NCI-H526 treated with DMSO at 0.1 percent for 48 hours (cell line): ENCODE data around the gene RAB27B.

Experiments
- DNase-seq: peaks from one replicate; lab custom pipeline; 2025; lab: John Stamatoyannopoulos, UW

RAB27B gene

DNA sequence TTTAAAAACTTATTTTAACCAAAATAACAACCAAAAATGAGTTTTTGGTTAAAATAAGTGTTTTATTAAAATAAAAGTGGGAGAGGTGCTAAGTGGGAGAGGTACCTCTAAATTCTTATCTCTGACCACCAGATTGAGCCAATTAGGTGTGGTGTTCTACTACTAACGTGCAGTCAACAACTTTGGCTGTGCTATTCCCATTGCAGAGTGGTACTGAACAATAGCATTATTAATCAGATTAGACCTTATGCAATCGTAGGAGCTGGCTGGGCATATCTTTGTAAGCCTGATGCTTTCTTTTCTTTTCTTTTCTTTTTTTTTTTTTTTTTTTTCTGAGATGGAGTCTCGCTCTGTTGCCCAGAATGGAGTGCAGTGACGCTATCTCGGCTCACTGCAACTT, 38.9 kb downstream of the RAB27B start:
- DNase-seq = no peak

DNA sequence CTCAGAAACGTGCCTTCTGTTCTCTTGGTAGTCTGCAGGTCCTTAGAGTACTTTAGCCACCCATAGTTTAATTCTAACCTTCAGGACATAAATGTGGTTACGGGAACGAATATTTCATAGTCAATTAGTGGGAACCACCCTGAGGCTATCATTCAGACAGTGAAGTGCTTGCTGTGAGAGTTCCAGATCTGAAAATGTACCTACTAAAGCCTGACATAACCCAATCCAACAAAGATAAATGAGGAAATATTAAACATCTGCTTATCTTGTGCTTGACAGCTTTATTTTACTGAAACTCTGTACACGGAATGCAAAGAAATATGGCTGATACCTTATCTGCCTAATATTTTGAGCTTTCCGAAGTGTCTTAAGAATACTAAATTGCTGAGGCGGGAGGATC, 43.0 kb downstream of the RAB27B start:
- DNase-seq = no peak

DNA sequence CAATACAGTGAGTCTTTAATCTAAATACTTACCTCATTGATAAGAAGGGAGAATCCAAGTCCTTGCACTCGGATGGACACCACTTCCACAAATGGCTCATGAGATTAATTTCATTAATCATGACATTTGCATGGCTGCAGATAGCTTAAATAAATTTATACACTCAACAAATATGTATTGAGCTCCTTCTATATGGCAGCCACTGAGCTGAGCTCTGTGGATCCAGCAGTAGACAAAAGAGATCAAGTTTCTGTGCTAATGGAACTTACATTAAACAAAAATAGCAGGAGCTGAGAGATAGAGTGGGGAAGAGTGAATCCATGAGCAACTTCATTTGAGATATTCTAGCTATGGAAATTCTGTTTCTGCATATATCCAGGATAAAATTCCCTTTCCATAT, 44.4 kb downstream of the RAB27B start:
- no peak for DNase-seq

DNA sequence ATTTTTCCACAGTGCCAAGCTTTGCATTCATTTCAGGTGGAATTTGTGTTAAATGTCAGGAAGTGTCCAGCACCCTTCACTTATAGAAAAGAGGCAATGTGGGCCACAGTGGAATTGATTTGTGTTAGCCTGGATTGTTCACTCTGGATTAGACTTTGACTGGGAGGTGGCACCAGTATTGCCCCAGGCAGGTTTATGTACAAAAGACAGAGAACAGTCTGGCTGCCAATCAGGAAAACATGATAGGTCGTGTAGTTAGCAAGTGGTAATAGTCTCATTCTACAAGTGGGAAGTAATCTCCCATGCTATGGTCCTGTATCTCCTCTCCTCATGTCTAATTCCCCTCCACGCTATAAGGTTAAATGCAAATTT, 45.6 kb downstream of the RAB27B start:
- no peak for DNase-seq

DNA sequence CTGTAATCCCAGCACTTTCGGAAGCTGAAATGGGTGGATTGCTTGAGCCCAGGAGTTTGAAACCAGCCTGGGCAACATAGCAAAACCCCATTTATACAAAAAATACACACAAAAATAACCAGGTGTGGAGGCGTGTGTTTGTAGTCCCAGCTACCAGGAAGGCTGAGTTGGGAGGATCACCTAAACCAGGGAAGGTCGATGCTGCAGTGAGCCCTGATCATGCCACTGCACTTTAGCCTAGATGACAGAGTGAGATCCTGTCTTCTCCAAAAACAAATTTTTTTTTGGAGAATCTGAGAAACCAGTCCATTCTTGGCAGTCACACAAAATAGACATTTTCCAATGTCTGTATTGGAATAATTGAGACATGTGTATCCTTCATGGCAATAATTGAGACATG, 46.8 kb downstream of the RAB27B start:
- DNase-seq = no peak

DNA sequence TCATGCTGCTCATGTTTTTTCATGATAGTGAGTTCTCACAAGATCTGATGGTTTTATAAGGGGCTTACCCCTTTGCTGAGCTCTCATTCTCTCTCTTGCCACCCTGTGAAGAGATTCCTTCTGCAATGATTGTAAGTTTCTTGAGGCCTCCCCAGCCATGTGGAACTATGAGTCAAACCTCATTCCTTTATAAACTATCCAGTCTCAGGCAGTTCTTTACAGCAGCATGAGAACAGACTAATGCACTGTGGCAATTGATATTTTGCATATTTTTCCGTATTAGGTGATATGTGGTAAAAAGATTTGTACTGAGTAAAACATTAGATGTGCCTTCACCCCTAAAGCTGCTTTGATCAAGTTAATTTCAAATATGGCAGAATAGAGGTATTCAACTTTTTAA, 48.8 kb downstream of the RAB27B start:
- no peak for DNase-seq

DNA sequence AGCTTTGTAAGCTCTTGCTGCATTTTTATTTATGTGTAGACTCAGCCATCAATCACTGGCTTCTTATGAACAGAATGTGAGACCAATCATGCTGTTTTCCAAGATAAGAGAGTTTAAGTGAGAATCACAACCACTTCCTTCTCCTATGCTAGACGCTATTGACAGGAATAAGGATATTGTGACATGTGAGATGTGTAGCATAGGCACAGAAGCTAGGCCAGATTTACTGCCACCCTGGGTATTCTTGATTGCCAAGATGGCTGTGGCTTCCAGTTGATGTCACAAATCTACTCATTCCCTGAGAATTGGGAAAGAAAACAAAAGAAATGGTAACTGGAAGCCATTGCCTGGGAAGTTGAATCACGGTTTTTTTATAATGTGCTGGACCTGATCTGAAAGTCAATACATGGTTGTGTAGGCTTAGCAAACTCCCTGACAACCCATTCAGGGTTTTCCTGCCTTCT, 49.9 kb downstream of the RAB27B start:
- DNase-seq = no peak

DNA sequence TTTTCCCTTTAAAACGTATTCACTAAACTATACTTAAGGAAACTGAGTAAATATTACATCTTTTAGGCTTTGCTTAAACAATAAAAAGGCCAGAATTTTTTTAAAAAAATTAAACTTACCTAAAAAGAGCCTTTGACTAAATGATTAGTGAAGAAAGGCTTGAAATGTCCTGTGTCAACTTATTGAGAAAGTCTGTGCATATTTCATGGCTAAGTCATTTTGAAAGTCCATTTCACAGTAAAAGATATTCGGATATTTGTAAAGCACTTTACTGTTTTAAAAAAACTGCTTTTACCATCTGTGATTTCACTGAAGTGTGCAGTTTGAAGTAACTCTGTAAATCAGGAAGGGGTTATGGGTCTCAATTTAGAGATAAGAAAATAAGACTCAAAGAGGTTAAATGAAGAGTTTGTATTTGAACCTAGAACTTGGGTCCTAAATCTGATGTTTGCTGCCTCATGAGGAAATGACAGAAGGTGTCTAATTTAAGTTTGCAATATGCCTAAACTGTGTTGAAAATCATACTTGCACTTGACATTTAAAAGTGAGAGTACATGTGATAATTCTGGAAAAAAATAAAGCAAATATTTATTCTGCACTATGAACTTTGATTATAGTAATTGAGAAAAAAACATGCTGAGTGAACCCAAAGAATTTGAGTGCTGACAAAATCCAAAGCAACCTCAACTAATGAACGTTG, 50.5 kb downstream of the RAB27B start:
- no peak for DNase-seq

DNA sequence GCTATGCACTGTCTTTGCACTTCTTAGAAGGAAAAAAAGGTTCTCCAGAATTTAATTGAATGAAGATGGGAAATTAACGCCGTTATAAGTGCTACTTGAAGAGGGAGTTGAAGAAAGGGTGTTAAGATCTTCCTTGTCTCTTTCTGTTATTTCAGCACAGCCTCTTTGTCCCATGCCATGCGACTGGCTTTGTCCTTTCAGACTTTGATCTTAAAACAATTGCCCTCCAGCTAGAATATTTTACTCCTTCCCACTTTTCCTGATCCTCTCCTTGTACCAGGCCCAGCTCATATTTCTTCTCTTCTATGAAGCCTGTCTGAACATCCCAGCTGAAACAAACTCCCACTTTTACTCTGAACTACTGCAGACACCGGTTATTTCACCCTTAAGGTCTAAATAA, 51.4 kb downstream of the RAB27B start:
- no peak for DNase-seq

DNA sequence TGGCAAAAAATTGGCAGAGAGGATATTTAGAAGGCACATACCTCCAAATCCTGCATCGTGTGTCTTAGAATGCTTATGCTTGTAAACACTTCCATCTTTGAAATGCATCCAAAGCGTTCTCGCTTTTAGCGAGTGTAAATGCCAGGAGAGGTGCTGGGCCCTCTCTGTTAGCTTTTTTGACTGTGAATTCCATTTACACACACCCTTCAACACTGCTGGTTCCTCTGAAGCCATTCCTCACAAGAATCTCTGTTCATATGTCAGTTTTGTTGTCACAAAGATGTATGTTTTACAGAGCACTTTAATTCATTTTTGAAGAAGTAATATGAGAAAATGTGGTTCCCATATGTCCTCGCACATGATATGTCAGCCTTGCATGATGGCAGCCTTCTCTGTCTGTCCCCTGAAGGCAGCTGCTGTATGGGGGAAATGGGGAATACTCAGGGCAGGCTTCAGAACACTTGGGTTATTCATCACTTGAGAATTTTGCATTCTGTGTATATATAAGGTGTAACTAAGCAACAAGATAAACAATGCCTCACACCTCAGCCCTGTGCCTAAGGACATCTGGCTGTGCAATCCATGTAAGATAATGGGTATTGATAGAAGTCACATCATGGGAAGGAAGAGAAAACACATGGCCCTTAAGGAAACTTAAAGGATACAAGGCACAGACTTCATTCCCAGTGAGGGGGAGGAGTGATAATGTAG, 52.3 kb downstream of the RAB27B start:
- DNase-seq = peak; percentile 1

DNA sequence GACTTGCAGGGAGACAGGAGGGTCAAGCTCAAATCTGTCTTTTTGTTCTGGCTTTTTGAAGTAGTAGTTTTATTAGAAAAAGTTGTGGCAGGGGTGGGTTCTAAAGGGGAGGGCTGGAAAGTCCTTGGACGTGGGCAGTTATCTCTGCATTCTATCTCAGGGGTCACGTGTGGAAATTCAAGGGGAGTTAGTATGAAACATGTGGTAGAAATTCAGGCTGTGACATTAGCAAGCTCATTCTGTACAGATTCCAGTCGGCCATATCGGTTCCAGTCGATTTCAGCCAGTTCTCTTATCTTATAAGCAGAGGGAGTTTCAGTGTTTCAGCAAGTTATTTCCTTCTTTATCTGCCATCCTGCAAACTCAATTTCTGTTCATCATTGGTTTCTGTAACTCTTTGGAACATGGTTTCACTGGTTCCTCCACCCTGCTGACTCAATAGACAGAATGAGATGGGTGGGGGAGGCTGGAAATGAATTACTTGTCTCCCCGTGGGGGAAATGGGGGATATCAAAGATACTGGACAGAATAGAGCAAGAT, 53.0 kb downstream of the RAB27B start:
- no peak for DNase-seq

DNA sequence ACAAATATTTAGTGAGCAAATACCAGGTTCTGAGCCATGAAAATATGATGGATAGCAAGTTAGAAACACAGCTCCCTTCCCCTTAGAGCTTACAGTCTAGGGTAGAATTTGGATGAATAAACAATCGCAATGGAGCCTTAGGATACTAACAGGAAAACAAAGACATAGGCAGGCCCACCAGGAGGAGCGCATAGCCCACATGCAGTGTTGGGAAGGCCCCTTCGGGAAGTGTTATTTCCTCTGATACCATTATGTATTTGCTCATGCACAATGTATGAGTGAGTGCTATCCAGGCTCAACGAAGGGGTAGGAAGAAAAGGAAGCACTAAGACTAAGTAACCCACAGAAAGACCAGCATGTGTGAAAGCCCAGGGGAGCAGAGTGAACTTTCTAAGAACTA, 54.0 kb downstream of the RAB27B start:
- DNase-seq = no peak

DNA sequence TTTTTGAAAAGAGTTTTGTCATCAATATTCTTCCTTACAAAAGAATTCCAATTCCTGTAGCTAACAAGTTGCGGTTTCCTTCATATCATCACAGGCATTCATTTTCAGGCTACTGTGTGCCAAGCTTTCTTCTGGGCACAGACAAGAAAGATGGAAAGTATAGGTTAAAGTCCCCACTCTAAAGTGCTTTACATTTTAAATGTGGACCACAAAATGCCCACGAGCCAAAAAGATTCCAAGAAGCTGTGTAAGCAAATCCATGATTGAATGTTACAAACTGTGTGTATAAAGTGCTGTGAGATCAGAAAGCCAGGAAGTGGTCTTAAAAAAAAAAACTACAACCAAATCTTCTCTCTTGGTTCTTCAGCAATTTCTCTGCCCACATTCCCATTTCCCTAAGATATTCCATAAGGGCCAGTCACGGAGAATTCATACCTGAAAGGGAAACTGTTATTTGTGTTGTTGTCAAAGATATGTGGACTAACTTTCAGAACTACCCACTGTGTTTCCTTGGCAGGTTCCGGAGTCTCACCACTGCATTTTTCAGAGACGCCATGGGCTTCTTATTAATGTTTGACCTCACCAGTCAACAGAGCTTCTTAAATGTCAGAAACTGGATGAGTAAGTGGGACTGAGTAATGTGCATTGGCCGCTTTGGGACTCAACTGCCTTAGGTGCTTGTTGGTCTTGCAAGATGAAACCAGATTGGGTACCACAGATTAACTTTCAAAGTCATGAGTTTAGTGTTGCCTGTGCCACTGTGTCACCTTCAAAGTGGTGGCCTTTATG, 55.7 kb downstream of the RAB27B start:
- no peak for DNase-seq

DNA sequence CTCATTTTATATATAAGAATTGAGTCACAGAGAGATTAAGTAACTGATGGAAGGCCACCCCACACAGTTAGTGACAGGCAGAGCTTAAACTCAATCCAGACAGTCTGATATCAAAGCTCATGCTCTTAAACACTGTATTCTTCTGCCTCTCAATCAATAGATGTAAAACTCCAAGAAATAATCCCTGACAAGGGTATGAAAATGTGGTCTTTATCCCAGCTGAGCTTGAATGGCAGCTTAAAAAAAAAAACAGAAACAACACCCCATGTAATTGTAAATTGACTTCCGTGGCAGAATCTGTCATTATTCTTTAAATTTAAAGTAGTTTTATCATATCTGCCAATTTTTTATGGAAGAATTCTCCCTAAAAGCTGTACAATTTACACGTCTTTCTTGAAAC, 60.1 kb downstream of the RAB27B start:
- DNase-seq = no peak

DNA sequence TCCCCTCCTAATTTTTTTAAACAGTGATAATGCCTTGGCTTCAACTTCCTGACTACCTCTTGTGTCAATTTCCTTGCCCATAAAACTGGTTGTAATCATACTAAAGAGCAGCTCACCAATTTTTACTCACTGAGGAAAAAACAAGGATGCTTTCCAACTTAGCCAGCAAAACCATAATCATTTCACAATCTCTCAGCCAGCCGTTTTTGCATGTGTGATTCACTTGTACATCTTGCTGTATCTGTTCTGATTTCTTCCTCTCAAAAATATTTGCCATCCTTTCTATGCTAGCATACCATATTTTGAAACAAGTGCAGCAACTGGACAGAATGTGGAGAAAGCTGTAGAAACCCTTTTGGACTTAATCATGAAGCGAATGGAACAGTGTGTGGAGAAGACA, 60.7 kb downstream of the RAB27B start:
- DNase-seq = no peak

DNA sequence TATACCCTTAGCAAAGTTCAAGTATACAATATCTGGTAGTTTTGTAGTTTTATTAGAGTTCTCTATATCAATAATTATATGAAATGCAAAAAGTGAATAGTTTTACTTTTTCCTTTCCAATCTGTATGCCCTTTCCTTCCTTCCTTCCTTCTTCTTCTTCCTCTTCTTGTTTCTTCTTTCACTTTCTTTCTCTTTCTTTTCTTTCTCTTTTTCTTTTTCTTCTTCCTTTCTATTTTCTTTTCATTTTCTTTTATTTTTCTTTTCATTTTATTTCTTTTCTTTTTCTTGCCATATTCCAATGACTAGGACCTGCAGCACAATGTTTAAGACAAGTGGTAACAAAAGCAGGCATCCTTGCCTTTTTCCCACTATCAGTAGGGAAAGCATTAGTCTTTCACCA, 71.2 kb downstream of the RAB27B start:
- no peak for DNase-seq

DNA sequence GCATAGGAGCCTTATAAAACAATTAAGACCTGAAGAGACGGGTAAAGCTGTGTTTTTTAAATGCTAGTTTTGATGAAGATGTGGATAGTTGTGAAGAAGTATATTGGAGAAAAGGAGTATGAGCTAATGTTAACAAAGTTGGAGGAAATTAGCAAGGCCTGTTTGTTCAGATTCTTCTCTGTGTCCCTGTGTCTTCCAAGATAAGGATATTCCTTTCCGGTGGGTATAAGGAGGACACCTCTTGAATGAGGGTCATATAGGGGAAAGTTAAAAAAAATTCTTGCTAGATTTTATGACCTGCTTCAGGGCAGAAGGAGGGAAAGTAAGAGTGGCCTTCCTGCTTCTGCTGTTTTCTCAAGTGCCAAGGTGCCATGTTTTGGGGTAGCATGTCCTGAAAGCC, 72.0 kb downstream of the RAB27B start:
- no peak for DNase-seq

DNA sequence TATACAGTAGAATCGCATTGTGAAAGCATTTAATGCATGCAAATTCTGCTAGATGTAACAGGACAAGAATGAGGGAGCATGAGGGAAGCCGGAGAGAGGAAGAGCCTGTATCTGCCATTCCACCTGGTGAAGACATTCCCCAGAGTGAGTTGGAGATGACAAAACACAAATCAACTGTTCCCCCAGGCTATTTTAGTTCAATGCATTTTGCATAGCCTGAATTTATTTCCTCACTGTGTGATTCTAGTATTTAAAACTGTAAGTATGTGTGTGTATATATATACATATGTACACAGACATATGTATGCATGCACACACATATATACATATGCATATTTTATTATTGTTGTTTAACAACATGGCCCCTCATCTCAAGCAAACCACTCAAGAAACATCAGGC, 76.3 kb downstream of the RAB27B start:
- peak; percentile 5 for DNase-seq

DNA sequence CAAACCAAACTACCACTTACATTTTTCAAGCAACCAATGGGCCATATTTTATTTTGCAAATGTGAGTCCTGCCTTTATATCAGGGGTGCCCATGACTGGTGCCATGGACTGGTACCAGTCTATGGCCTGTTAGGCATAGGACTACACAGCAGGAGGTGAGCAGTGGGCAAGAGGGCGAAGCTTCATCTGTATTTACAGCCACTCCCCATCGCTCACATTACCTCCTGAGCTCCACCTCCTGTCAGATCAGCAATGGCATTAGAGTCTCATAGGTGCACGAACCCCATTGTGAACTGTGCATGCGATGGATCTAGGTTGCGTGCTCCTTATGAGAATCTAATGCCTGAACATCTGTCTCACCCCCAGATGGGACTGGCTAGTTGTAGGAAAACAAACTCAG, 77.4 kb downstream of the RAB27B start:
- no peak for DNase-seq

DNA sequence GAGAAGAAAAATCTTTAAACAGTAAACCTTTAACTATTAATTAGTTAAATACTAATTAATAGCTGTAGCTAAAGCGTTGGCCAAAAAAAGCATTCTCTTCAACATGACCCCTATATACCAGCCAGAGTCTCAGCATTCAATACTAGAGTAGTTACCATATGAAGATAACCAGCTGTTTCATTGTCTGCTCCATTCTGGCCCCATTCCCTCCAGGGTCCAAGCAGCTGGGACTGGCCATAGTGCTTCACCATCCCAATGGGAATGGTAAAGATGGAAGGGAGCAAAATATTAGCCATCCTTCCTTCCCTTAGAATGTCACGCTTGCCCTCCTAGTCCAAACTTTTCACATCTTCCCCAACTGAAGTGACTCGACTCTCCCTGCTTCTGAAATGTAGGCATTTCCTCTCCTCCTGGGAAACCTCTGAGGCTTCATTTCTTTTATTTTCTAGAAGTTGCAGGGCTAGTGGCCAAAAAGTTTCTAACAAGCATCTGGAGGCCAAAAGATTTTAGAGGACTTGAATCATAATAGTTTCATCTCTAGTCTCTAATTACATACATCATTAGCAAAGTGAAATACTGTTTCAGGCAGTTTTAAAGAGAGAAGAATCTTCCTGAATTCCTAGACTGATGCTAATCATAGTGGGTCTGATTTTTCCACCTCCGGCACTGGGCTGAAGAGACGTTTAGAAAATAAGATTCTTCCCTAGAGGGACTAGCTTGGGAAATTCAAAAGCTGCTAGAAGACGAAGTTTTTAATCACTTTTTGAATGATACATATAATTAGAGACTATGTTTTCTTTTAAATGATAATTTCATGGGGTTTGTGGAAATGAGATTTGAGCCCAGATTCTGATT, 78.3 kb downstream of the RAB27B start:
- DNase-seq = no peak

DNA sequence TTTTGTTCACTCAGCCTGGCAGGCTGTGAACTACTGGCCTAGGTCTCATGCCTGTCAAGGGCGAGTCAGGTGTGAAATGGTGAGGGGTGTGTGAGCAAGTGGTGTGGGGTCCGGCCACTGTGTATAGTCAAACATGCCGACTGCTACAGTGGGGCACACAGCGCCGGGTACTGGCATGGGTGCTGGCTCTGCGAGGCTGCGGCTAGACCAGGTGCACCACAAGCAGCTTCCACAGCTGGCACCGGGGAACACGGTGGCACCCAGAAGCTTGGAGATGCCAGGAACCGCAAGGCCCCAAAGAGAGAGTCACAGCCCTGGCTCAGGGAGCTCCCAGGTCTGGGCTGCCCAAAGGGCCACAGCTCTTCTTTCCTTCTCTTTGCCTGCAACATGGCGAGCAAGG, 81.3 kb downstream of the RAB27B start:
- no peak for DNase-seq
